DMS 273 treated with DMSO at 0.1 percent for 48 hours (cell line): ENCODE data around the gene CCDC18.
"Not testable (repeated sequence)": the region's sequence is repeated elsewhere in the genome, so short reads cannot be mapped to it uniquely, and the experiment has no call there.

Experiments used
- DNase-seq: peaks from one replicate; lab custom pipeline; 2025; lab: John Stamatoyannopoulos, UW

Gene CCDC18

DNA sequence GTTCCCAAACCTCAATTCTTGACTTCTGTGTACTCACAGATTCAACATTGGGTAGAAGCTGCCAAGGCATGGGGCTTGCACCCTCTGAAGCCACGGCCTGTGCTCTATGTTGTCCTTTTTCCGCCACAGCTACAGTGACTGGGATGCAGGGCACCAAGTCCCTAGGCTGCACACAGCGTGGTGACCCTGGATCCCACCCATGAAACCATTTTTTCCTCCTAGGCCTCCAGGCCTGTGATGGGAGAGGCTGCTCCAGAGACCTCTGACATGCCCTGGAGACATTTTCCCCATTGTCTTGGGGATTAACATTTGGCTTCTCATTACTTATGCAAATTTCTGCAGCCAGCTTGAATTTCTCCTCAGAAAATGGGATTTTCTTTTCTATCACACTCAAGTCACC lies 62.7 kb downstream of the CCDC18 start:
- not testable (repeated sequence) for DNase-seq

DNA sequence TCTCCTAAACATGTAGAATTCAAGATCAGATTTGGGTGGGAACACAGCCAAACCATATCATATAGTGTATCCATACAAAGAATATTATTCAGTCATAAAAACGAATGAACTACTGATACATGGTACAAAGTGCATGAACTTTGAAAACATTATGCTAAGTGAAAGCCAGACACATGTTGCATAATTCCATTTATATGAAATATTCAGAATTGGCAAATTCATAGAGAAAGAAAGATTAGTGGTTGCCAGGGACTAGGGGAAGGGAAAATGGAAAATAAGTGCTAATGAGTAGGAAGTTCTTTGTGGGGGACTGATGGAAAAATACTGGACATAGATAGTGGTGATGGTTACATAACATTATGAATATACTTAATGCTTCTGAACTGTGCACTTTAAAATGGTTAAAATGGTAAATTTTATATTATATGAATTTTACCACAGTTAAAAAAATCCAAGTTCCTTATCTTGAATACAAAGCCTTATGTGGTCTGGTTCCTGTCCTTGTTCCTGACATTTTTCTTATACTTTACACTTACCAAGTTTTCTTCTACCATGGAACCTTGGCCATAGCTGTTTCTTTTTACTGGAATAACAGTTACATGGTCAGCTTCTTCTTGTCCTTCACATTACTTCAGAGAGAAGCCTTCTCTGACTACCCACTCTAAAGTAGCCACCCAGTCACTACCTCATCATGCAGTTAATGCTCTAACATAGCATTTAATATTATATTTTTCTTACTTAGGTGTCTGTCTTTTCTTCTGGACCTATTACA lies 64.0 kb downstream of the CCDC18 start:
- DNase-seq: no peak

DNA sequence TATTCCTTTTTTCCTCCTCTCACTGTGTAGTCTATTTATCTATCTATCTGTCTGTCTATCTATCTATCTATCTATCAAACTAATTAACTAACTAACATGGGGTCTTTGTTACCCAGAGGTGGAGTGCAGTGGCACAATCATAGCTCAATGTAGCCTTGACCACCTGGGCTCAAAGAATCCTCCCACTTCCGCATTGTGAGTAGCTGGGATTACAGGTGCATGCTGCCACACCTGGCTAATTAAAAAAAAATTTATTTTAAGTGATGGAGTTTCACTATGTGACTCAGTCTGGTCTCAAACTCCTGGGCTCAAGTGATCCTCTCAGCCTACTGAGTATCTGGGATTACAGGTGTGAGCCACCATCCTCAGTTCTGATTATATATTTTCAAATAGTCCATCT lies 71.4 kb downstream of the CCDC18 start:
- DNase-seq: no peak

DNA sequence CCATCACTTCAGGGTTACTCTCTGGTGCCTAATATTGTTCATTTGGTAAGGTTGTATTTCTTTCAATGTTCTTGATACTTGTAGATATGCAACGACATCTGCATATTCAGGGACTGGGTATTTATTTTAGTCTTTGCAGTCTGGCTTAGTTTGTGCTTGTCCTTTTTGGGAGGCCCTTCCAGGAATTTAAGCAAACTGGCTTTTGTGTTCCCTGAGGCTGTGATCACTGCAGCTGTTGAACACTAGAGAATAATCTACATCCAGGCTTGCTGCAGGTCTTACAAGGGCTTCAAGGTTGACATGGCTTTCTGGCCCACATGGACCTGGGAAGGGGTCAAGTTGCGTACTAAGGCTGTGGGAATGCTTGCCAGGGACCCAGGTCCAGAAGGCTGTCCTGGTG lies 72.1 kb downstream of the CCDC18 start:
- no peak for DNase-seq

DNA sequence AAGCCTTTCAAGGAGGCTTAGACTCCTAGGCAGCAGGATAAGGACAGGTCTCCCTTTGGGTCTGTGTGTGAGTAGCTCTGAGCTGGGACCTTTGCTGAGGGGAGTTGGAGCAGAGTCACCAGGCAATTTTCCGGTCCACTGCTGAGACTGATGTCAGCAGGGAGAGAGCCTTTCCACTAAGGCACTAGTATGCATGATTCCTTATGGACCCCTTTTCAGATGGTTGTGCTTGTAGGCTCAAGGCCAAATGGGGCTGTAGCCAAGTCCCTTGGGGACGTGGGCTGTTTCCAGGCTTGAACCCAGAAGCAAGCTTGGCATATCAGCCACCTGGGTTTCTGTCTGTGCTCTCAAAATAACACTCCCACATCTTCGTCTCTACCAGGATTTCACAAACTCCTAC lies 73.0 kb downstream of the CCDC18 start:
- peak; percentile 53 for DNase-seq

DNA sequence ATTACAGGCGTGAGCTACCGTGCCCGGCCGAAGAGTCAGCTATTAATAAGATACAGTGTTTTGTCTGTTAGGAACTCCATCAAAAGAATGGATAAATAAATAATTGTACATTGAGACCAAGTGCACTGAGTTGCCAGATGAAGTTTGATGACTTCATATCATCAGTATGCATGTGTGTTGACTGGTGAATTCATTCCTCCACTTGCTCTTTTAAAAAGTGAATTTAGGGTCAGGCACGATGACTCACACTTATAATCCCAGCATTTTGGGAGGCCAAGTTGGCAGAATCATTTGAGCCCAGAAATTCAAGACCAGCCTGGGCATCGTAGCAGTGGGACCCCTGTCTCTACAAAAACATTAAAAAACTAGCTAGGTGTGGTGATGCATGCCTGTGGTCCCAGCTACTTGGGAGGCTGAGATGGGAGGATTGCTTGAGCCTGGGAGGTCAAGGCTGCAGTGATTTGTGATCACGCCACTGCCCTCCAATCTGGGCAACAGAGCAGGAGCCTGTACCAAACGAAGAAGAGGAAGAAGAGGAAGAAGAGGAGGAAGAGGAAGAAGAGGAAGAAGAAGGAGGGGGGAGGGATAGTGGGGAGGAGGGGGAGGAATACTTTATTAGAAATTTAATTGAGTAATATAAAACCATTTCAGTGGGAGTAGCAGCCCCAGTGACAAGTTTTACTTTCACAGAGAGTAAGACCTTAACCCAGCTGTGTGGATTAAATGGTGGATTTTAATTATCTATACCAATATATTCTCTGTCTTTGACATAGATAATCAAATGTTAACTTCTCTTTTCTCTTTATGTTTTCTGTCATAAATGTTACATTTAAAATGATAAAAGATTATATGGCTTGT lies 74.9 kb downstream of the CCDC18 start:
- no peak for DNase-seq

DNA sequence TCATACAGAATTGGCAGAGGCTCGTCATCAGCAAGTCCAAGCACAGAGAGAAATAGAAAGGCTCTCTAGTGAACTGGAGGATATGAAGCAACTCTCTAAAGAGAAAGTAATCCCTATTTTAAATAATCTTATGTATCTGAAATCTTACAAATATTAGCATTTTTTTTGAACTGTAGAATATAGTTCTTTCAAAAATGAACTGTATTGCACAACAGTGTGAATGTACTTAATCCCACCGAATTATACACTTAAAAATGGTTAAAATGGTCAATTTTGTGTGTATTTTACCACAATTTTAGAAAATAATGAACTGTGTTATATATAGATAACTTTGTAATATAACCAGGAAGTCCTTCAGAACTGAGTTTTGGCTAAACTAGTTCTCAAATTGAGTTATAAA lies 75.9 kb downstream of the CCDC18 start:
- no peak for DNase-seq

DNA sequence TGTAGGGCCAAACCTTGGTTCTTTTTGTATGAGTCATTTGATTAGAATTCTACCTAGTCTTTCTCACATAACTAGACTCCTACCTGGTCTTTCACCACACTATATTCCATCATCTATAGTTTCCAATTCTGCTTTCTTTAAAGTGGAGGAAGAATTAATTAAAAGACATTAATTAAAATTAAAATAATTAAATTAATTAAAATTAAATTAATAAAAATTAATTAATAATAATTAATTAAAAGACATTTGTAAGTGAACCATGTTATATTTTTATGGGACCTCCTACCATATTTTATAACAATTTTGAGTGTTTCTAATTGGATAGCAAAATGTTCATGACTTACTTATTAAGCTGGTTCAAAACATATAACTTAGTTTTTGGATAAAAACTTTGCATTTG lies 77.4 kb downstream of the CCDC18 start:
- DNase-seq: no peak

DNA sequence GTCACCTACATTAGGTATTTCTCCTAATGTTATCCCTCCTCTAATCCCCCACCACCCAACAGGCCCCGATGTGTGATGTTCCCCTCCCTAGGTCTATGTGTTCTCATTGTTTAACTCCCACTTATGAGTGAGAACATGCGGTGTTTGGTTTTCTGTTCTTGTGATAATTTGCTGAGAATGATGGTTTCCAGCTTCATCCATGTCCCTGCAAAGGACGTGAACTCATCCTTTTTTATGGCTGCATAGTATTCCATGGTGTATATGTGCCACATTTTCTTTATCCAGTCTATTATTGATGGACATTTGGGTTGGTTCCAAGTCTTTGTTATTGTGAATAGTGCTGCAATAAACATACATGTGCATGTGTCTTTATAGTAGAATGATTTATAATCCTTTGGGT lies 80.2 kb downstream of the CCDC18 start:
- DNase-seq: not testable (repeated sequence)

DNA sequence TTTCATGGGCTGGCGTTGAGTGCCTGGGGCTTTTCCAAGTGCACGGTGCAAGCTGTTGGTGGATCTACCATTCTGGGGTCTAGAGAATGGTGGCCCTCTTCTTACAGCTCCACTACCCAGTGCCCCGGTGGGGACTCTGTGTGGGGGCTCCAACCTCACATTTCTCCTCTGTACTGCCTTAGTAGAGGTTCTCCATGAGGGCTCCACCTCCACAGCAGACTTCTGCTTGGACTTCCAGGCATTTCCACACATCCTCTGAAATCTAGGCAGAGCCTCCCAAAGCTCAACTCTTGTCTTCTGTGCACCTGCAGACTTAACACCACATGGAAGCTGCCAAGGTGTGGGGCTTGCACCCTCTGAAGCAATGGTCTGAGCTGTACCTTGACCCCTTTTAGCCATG lies 82.1 kb downstream of the CCDC18 start:
- DNase-seq: no peak

DNA sequence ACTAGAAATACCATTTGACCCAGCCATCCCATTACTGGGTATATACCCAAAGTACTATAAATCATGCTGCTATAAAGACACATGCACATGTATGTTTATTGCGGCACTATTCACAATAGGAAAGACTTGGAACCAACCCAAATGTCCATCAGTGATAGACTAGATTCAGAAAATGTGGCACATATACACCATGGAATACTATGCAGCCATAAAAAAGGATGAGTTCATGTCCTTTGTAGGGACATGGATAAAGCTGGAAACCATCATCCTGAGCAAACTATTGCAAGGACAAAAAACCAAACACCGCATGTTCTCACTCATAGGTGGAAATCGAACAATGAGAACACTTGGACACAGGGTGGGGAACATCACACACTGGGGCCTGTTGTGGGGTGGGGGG lies 88.4 kb downstream of the CCDC18 start:
- not testable (repeated sequence) for DNase-seq

DNA sequence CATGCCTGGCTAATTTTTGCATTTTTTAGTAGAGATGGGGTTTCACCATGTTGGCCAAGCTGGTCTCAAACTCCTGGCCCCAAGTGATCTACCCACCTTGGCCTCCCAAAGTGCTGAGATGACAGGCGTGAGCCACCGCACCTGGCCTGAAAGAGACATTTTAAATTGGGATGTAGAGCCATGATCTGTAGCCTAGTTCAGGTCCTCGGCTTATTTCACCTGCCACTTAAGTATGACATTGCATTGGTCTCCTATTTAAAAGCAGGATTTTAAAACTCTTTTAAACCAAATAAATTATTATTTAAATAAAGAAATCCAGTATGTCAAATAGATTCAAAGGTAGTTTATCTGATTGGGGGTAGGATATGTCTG lies 94.7 kb downstream of the CCDC18 start:
- not testable (repeated sequence) for DNase-seq

DNA sequence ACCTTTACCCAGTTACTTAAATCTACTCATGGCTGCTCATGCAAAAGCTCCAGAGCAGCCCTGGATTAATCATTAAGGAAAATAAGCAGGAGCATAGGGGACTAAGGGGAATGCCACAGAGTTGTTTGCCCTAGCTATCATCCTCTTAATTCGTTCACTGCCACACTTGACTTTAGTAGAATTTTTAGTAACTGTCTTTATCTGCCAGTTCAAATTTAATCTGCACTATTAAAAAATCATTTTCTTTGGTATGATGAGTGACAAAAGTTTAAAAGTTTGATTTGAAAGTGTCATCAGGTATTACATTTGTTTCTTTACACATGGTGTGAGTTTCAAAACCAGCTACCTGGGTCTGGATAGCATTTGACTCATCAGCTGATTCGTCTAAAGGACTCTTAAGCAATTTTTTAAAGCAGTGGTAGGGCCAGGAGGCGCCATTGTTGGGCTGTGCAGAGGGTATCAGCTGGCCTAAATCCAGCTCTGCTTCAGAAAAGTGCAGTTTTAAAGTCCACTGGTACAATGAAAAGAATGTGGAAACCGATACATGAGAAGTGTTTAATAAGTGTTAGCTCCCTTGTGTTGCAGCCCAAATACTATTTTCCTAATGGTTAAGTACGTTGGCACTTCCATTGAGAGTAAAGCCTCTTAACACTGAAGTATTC lies 95.2 kb downstream of the CCDC18 start:
- no peak for DNase-seq

DNA sequence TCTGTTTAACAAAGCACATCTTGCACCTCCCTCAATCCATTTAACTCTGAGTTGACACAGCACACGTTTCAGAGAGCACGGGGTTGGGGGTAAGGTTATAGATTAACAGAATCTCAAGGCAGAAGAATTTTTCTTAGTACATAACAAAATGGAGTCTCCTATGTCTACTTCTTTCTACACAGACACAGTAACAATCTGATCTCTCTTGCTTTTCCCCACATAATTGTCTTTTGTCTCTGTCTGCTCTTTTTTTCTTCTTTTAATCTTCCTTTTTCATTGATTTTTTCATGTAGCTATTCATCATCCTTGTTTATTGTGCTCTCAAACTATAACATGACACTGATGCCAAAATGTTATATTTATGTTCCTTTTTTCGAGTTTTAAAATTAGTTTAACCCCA lies 97.0 kb downstream of the CCDC18 start:
- not testable (repeated sequence) for DNase-seq

DNA sequence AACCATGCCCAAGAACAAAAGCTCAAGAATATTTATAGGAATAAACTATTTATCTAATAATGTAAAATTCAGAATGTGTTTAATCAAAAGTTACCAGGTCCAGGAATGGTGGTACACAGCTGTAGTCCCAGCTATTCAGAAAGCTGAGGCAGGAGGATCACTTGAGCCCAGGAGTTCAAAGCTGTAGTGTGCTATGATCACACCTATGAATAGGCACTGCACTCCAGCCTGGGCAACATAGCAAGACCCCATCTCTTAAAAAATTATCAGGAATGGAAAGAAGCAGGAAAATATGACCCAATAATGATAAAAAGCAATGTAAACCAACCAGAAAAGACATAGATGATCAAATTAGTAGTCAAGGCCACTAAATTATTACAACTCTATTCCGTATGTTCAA lies 103.0 kb downstream of the CCDC18 start:
- no peak for DNase-seq

DNA sequence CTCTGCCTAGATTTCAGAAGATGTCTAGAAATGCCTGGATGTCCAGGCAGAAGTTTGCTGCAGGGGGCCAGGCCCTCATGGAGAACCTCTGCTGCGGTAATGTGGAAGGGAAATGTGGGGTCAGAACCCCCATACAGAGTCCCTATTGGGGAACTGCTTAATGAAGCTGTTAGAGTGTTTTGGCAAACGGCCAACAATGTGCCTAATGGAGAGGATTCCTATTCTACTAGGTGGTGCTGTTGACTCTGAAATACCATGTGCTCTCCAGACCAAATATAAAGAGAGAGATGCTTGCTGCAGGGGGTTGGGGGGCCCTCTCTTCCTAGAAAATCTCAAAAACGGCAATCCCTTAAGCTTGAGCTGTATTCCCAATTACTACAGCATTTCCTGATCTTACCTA lies 108.0 kb downstream of the CCDC18 start:
- no peak for DNase-seq

DNA sequence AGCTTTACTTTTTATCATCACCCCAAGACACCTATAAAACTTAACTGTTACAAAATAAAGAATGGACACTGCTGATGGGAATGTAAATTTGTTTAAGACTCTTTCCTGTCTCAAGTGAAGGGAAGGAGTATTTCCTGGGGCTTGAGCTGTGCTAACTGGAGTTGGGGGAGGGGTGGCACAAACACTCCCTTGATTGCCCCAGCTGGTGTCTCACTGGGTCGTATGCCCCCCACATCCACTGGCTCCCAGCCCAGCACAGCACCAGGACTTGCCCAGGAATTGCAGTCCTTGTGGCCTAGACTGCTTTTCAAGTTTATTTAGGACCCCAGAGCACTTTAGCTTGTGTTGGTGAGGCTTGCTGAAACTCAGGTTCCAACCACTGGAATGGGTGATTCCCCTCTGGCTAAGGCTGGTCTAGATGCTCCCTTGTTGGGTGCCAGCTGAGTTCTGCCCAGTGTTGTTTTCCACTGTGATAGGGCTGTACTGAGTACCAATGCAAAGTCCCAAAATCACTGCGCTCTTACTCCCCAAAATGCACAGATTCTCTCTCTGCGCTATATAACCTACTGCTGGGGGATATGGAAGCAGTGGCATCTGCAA lies 116.1 kb downstream of the CCDC18 start:
- peak; percentile 19 for DNase-seq

DNA sequence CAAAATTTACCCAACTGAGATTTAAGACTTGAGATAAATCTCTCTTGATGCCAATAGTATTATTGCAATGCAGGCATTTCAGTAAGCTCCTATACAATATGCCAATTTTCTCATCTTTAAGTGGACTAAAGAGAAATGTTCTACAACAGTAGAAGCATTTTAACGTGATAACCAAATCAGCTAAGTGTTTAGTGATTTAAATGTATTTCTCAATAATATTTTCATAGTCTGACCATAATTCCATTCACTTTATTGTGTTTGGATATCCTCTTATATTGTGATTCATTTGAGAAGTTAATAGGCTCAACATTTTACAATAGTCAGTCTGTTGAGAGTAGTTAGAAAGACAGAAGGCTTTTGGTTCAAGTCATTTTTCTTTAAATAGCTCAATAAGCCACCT lies 120.6 kb downstream of the CCDC18 start:
- DNase-seq: no peak

DNA sequence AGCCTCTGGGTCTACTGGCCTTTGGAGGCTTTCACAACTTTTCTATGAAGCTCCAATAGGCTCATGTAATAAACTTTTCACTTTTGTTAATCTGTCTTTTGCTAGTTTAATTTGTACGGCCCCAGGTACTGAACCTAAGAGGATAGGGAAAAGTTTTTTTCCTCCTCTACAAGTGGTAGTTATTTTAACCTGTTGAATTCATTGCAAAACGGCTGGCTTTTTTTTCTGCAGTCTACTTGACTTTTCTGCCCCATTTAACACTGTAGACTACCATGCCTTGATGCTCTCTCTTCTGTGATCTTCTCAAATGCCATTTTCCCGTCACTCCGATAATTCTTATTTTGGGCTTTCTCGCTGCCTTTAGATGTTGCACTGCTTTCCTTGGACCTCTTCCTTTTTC lies 121.6 kb downstream of the CCDC18 start:
- no peak for DNase-seq

DNA sequence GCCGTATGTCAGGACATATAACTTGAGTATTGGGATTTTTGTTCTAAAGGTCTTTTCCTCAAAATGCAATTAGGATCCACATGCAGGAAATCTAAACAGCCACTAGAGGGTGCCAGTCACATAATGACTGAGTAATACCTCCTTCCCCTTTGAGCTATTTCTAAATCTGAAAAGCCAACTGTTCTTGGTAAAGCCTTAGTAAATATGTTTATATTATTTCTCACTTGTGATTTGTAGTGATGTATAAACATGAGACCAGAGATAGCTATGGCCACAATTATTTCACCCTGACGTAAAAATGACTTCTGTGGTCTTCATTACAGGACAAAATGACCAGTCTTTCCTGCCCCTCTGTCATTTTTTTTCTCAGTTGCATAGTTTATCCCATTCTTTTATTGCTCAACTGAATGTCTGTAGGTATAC lies 124.2 kb downstream of the CCDC18 start:
- DNase-seq: peak; percentile 30

DNA sequence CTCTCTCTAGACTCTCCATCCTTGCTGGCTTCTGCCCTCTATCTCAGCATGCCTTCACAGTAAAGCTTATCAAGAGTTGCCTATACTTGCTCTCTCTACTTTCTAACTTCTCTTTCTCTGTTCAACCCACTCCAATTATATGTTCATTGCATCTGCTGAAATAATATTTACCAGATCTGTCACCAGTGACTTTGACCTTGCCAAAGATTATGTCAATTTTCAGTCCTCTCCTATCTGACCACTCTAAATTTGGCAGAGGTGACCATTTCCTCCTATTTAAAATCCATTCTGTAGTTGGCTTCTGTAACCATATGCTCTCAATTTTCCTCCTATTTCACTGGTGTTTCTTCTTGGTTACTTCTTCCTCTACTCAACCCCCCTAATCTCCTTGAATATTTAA lies 126.4 kb downstream of the CCDC18 start:
- no peak for DNase-seq

DNA sequence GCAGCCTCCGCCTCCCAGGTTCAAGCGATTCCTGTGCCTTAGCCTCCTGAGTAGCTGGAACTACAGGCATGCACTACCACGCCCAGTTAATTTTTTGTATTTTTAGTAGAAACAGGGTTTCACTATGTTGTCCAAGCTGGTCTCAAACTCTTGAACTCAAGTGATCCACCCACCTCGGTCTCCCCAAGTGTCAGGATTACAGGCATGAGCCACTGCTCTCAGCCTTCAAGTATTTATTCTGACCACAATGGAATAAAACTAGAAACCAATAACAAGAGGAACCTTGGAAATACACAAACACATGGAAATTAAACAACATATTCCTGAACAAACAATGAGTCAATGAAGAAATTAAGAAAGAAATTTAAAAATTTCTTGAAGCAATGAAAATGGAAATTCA lies 132.5 kb downstream of the CCDC18 start:
- no peak for DNase-seq

DNA sequence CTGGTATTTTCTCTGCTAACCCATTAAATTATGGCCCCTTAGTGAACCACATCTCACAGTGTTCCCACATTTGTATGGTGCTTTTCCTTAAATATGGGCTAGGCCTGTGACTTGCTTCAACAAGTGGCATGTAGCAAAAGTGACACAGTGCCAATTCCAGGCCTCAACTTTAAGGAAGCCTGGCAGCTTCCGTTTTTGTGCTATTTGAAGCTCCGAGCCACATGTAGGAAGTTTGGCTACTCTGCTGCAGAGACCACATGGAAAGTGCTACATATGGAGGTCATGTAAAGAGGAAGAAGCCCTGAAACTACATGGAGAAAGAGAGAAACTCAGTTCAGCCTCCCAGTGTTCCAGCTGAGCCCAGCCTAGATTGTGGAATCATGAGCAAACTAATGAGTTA lies 136.7 kb downstream of the CCDC18 start:
- DNase-seq: no peak
